NCI-H146 (cell line): ENCODE results near the gene KCP.
"Not testable (repeated sequence)": the region's sequence is repeated elsewhere in the genome, so short reads cannot be mapped to it uniquely, and the experiment has no call there.

Source experiments
- DNase-seq: peaks from one replicate; lab custom pipeline; 2025; lab: John Stamatoyannopoulos, UW

The KCP gene

GRCh38 chr7:128921866-128922440, 11.4 kb upstream of the KCP start:
- no peak for DNase-seq

- no peak for DNase-seq
These were observed 10.5 kb upstream of the KCP start for GRCh38 chr7:128920913-128921582.

GRCh38 chr7:128919881-128920799, 9.6 kb upstream of the KCP start:
- no peak for DNase-seq

- no peak for DNase-seq
These were observed 8.7 kb upstream of the KCP start for GRCh38 chr7:128919241-128919640.

GRCh38 chr7:128918016-128918665, 7.6 kb upstream of the KCP start:
- DNase-seq, result no peak

GRCh38 chr7:128917122-128917521, 6.6 kb upstream of the KCP start:
- no peak for DNase-seq

GRCh38 chr7:128916643-128916915, 6.1 kb upstream of the KCP start:
- DNase-seq, result no peak

- DNase-seq, result no peak
These were observed 5.5 kb upstream of the KCP start for GRCh38 chr7:128915841-128916642.

- DNase-seq, result no peak
These were observed 4.8 kb upstream of the KCP start for GRCh38 chr7:128915271-128915819.

- no peak for DNase-seq
These were observed 4.2 kb upstream of the KCP start for GRCh38 chr7:128914566-128915151.

- DNase-seq, result no peak
These were observed 3.5 kb upstream of the KCP start for GRCh38 chr7:128913870-128914565.

- DNase-seq, result not testable (repeated sequence)
These were observed 2.4 kb upstream of the KCP start for GRCh38 chr7:128912709-128913495.

- DNase-seq, result no peak
These were observed 1.8 kb upstream of the KCP start for GRCh38 chr7:128912281-128912680.

- DNase-seq, result no peak
These were observed 1.0 kb upstream of the KCP start for GRCh38 chr7:128911423-128912031.

GRCh38 chr7:128909625-128910568, 612 bp downstream of the KCP start:
- DNase-seq, result peak; percentile 61

- DNase-seq, result no peak
These were observed 1.5 kb downstream of the KCP start for GRCh38 chr7:128908750-128909624.
